Neural cell (in vitro differentiated cells): ENCODE results near the gene CDX1.

Experiments
- EP300 ChIP-seq: fragments of 450-650 bp; conservative IDR thresholded peaks from 2 replicates; pipeline ENCODE4 v1.6.1; 2014; ENCODE audit warnings: antibody characterized with exemption, mild to moderate bottlenecking, moderate library complexity; ENCODE audit not compliant: poor library complexity, severe bottlenecking
- EZH2 ChIP-seq: fragments of 200-600, 300-800 bp; shearing (Covaris generic), sonication (generic); IDR thresholded peaks from 2 replicates; pipeline ENCODE4 v1.6.1; 2014; ENCODE audit warnings: antibody characterized with exemption, low read length, borderline replicate concordance, mild to moderate bottlenecking; ENCODE audit not compliant: insufficient read depth, poor library complexity, severe bottlenecking
- MXI1 ChIP-seq: fragments of 450-650 bp; conservative IDR thresholded peaks from 2 replicates; pipeline ENCODE4 v1.6.1; 2014; ENCODE audit warnings: antibody characterized with exemption, mild to moderate bottlenecking; ENCODE audit not compliant: poor library complexity, severe bottlenecking
- POLR2AphosphoS5 ChIP-seq: IDR thresholded peaks from 2 replicates; pipeline ENCODE4 v1.6.1; 2012
- RAD21 ChIP-seq: fragments of 450-650 bp; conservative IDR thresholded peaks from 2 replicates; pipeline ENCODE4 v1.6.1; 2014; ENCODE audit warnings: antibody characterized with exemption, mild to moderate bottlenecking, moderate library complexity
- REST ChIP-seq: IDR thresholded peaks from 2 replicates; pipeline ENCODE4 v1.6.1; 2012; ENCODE audit warnings: borderline replicate concordance
- SMC3 ChIP-seq: fragments of 450-650 bp; conservative IDR thresholded peaks from 2 replicates; pipeline ENCODE4 v1.6.1; 2014; ENCODE audit warnings: antibody characterized with exemption, mild to moderate bottlenecking, moderate library complexity; ENCODE audit not compliant: poor library complexity
- TAF1 ChIP-seq: IDR thresholded peaks from 2 replicates; pipeline ENCODE4 v1.6.1; 2012; ENCODE audit warnings: low read depth
- TF ChIP-seq, protein P1 (sequence below): fragments of 450-650 bp; IDR thresholded peaks from 2 replicates; pipeline ENCODE4 v1.5.1; 2014; ENCODE audit warnings: antibody characterized with exemption, mild to moderate bottlenecking, moderate library complexity; ENCODE audit not compliant: poor library complexity, severe bottlenecking

DNA sequence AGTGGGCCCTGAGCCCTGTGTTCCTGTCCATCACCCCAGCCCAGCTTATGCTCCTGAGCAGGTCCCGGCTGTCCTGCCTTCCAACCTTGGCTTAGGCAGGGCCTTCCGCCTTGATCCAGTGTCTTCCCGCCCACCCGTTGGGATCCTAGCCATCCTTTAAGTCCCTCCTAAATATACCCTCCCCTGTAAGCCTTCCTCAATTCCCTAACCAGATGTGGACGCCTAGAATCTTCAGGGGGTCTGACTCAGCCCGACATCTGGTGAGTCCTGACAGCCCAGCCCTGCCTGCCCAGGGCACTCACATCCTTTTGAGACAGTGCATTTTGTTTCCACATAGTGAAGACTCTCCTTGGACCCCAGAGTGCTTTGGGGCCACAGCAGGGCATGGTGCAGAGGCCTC is 47.0 kb downstream of the CDX1 start:
- no peak for TF ChIP-seq EP300
- no peak for TF ChIP-seq EZH2
- TF ChIP-seq, protein P1, sequence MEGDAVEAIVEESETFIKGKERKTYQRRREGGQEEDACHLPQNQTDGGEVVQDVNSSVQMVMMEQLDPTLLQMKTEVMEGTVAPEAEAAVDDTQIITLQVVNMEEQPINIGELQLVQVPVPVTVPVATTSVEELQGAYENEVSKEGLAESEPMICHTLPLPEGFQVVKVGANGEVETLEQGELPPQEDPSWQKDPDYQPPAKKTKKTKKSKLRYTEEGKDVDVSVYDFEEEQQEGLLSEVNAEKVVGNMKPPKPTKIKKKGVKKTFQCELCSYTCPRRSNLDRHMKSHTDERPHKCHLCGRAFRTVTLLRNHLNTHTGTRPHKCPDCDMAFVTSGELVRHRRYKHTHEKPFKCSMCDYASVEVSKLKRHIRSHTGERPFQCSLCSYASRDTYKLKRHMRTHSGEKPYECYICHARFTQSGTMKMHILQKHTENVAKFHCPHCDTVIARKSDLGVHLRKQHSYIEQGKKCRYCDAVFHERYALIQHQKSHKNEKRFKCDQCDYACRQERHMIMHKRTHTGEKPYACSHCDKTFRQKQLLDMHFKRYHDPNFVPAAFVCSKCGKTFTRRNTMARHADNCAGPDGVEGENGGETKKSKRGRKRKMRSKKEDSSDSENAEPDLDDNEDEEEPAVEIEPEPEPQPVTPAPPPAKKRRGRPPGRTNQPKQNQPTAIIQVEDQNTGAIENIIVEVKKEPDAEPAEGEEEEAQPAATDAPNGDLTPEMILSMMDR = no peak
- no peak for TF ChIP-seq RAD21
- TF ChIP-seq TAF1 = no peak
- TF ChIP-seq REST = no peak
- no peak for TF ChIP-seq POLR2AphosphoS5
- TF ChIP-seq SMC3 = no peak
- TF ChIP-seq MXI1 = no peak
